ENCODE data around the gene TSPAN31. TPM values are rescaled to one million over a fixed set of nuclear protein-coding genes. Genes with fewer than 3 reads are reported as not detected.
"Not testable (repeated sequence)": the region's sequence is repeated elsewhere in the genome, so short reads cannot be mapped to it uniquely, and the experiment has no call there.

The TSPAN31 gene
- total RNA-seq, 1 experiment from 2014 or later: 42.7 TPM

DNA sequence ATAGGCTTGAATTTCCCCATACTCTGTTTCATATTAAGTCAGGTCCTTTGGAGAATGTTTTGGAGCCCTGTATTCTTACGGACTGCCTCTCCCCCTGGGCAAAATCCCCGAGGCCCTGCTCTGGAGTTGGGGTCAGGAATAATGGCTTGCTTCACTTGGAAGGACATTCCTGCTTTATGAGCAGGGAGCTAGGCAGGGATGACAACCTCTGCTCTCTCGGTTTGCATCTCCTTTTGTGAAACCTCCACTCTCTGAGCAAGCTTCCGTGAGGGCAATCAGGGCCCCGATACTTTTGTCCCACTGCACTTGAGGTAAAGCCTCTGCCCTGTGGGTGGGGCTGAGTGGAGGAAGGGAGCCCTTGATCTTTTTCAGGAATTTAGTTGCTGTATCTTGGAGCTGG is 31.6 kb upstream of the TSPAN31 start:
- Histone ChIP-seq H3K9ac (ENCODE audit: low read length) (no peak overlapping the region), H3K36me3 (ENCODE audit: insufficient read depth, low read length) (peaks cover 24% of the 10 kb centered on the region), H3K4me1 (ENCODE audit: low read length) (peaks cover 33% of the 10 kb centered on the region), H2AFZ (ENCODE audit: low read length) (no peak overlapping the region), H3K79me2 (ENCODE audit: low read length) (0 out of 2 replicates have a peak, but pooled peaks cover 2% of the 10 kb centered on the region), H3K27me3 (ENCODE audit: low read length) (no peaks in the 10 kb centered on the region), H3K9me3 (ENCODE audit: low read length) (no peaks in the 10 kb centered on the region), H3K4me2 (ENCODE audit: low read depth, low read length, poor library complexity, severe bottlenecking) (no peak overlapping the region), H3K9me2 (replicated peaks; ENCODE audit: insufficient read depth, low read length) (no peaks in the 10 kb centered on the region), H3K27ac (ENCODE audit: low read length) (no peak overlapping the region), H3K4me3 (ENCODE audit: low read length) (no peak overlapping the region), H4K20me1 (ENCODE audit: insufficient read depth, low read depth, low read length) (no peaks in the 10 kb centered on the region)
- no peak for DNase-seq

GRCh38 chr12:57715036-57715748 is 29.6 kb upstream of the TSPAN31 start:
- not testable (repeated sequence) for H3K27me3 ChIP-seq (ENCODE audit: low read length); H3K9me3 ChIP-seq (ENCODE audit: low read length); H4K20me1 ChIP-seq (ENCODE audit: insufficient read depth, low read depth, low read length); H3K9me2 ChIP-seq (replicated peaks; ENCODE audit: insufficient read depth, low read length); H2AFZ ChIP-seq (ENCODE audit: low read length); H3K4me2 ChIP-seq (ENCODE audit: low read depth, low read length, poor library complexity, severe bottlenecking); H3K9ac ChIP-seq (ENCODE audit: low read length); H3K79me2 ChIP-seq (ENCODE audit: low read length); H3K4me3 ChIP-seq (ENCODE audit: low read length)
- Histone ChIP-seq H3K27ac (ENCODE audit: low read length) (peak overlapping the region; percentile 65; the same call in 1 of the 2 replicates), H3K4me1 (ENCODE audit: low read length) (peaks cover 15% of the 10 kb centered on the region), H3K36me3 (ENCODE audit: insufficient read depth, low read length) (peaks cover 32% of the 10 kb centered on the region)
- DNase-seq: peak; percentile 68

GRCh38 chr12:57715786-57716185 is 29.1 kb upstream of the TSPAN31 start:
- Histone ChIP-seq H3K27ac (ENCODE audit: low read length) (peak overlapping the region; percentile 65; the same call in 1 of the 2 replicates), H3K9ac (ENCODE audit: low read length) (no peak overlapping the region), H3K9me2 (replicated peaks; ENCODE audit: insufficient read depth, low read length) (no peaks in the 10 kb centered on the region), H3K4me1 (ENCODE audit: low read length) (peaks cover 10% of the 10 kb centered on the region), H3K9me3 (ENCODE audit: low read length) (no peaks in the 10 kb centered on the region), H3K79me2 (ENCODE audit: low read length) (0 out of 2 replicates have a peak, but pooled peaks cover 2% of the 10 kb centered on the region), H3K27me3 (ENCODE audit: low read length) (no peaks in the 10 kb centered on the region), H4K20me1 (ENCODE audit: insufficient read depth, low read depth, low read length) (no peaks in the 10 kb centered on the region), H2AFZ (ENCODE audit: low read length) (no peak overlapping the region), H3K36me3 (ENCODE audit: insufficient read depth, low read length) (peaks cover 32% of the 10 kb centered on the region), H3K4me2 (ENCODE audit: low read depth, low read length, poor library complexity, severe bottlenecking) (no peak overlapping the region), H3K4me3 (ENCODE audit: low read length) (no peak overlapping the region)
- no peak for DNase-seq

DNA sequence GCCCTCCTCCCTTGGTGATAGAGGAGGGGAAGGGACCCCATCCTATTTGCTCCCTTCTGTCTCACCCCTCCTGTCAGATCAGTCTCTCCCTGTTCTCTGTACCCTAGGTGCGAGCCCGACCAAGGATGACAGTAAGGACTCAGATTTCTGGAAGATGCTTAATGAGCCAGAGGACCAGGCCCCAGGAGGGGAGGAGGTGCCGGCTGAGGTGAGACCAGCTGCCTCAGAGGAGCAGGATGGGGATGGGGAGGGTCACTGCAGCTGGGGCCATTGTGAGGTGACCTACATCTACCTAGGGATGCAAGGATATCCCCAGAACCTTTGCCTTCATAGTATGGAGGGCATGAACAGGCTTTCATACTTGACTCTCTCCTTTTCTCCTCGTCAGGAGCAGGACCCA is 28.5 kb upstream of the TSPAN31 start:
- Histone ChIP-seq H3K9me2 (replicated peaks; ENCODE audit: insufficient read depth, low read length) (no peaks in the 10 kb centered on the region), H3K4me2 (ENCODE audit: low read depth, low read length, poor library complexity, severe bottlenecking) (no peak overlapping the region), H3K27me3 (ENCODE audit: low read length) (no peaks in the 10 kb centered on the region), H3K9me3 (ENCODE audit: low read length) (no peaks in the 10 kb centered on the region), H3K27ac (ENCODE audit: low read length) (no peak overlapping the region), H3K79me2 (ENCODE audit: low read length) (0 out of 2 replicates have a peak, but pooled peaks cover 2% of the 10 kb centered on the region), H3K4me3 (ENCODE audit: low read length) (no peak overlapping the region), H4K20me1 (ENCODE audit: insufficient read depth, low read depth, low read length) (no peaks in the 10 kb centered on the region), H2AFZ (ENCODE audit: low read length) (no peak overlapping the region), H3K36me3 (ENCODE audit: insufficient read depth, low read length) (peaks cover 32% of the 10 kb centered on the region), H3K4me1 (ENCODE audit: low read length) (peaks cover 10% of the 10 kb centered on the region), H3K9ac (ENCODE audit: low read length) (no peak overlapping the region)
- no peak for DNase-seq

DNA sequence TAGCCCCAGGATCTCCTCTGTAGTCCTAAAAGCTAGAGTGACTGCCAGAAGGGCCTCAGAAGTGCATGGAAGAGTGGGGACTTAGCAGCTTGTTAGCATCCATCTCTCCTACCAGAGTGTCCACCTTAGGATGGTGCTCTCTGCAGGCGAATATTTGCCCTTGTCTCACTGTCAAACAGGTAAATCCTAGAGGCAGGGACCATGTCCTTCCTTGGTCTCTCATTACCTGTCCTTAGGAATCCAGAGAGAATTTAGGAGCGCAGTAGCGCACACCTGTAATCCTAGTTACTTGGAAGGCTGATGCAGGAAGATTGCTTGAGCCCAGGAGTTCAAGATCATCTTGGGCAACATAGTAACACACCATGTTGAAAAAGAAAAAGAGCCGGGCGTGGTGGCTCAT is 27.7 kb upstream of the TSPAN31 start:
- Histone ChIP-seq H3K9me2 (replicated peaks; ENCODE audit: insufficient read depth, low read length) (no peaks in the 10 kb centered on the region), H4K20me1 (ENCODE audit: insufficient read depth, low read depth, low read length) (no peaks in the 10 kb centered on the region), H3K9ac (ENCODE audit: low read length) (no peak overlapping the region), H3K9me3 (ENCODE audit: low read length) (no peaks in the 10 kb centered on the region), H3K4me2 (ENCODE audit: low read depth, low read length, poor library complexity, severe bottlenecking) (no peak overlapping the region), H3K4me1 (ENCODE audit: low read length) (peaks cover 10% of the 10 kb centered on the region), H2AFZ (ENCODE audit: low read length) (no peak overlapping the region), H3K4me3 (ENCODE audit: low read length) (no peak overlapping the region), H3K36me3 (ENCODE audit: insufficient read depth, low read length) (peaks cover 28% of the 10 kb centered on the region), H3K79me2 (ENCODE audit: low read length) (no peaks in the 10 kb centered on the region), H3K27me3 (ENCODE audit: low read length) (no peaks in the 10 kb centered on the region), H3K27ac (ENCODE audit: low read length) (no peak overlapping the region)
- no peak for DNase-seq

- H3K4me3 ChIP-seq (ENCODE audit: low read length): no peak overlapping the region
- H3K36me3 ChIP-seq (ENCODE audit: insufficient read depth, low read length): peaks cover 28% of the 10 kb centered on the region
- no peak overlapping the region for H2AFZ ChIP-seq (ENCODE audit: low read length)
- H3K79me2 ChIP-seq (ENCODE audit: low read length): no peaks in the 10 kb centered on the region
- peaks cover 10% of the 10 kb centered on the region for H3K4me1 ChIP-seq (ENCODE audit: low read length)
- no peaks in the 10 kb centered on the region for H3K9me3 ChIP-seq (ENCODE audit: low read length)
- H3K9me2 ChIP-seq (replicated peaks; ENCODE audit: insufficient read depth, low read length): no peaks in the 10 kb centered on the region
- no peak overlapping the region for H3K9ac ChIP-seq (ENCODE audit: low read length)
- no peak overlapping the region for H3K4me2 ChIP-seq (ENCODE audit: low read depth, low read length, poor library complexity, severe bottlenecking)
- no peak for DNase-seq
- no peaks in the 10 kb centered on the region for H4K20me1 ChIP-seq (ENCODE audit: insufficient read depth, low read depth, low read length)
- H3K27me3 ChIP-seq (ENCODE audit: low read length): no peaks in the 10 kb centered on the region
- H3K27ac ChIP-seq (ENCODE audit: low read length): no peak overlapping the region
Observed at GRCh38 chr12:57717846-57718640, 26.8 kb upstream of the TSPAN31 start.

- Histone ChIP-seq H3K4me2 (ENCODE audit: low read depth, low read length, poor library complexity, severe bottlenecking) (no peak overlapping the region), H3K27me3 (ENCODE audit: low read length) (no peaks in the 10 kb centered on the region), H3K27ac (ENCODE audit: low read length) (no peak overlapping the region), H4K20me1 (ENCODE audit: insufficient read depth, low read depth, low read length) (no peaks in the 10 kb centered on the region), H3K9me2 (replicated peaks; ENCODE audit: insufficient read depth, low read length) (no peaks in the 10 kb centered on the region), H3K4me1 (ENCODE audit: low read length) (peaks cover 10% of the 10 kb centered on the region), H2AFZ (ENCODE audit: low read length) (no peak overlapping the region), H3K36me3 (ENCODE audit: insufficient read depth, low read length) (peaks cover 28% of the 10 kb centered on the region), H3K9ac (ENCODE audit: low read length) (no peak overlapping the region), H3K9me3 (ENCODE audit: low read length) (no peaks in the 10 kb centered on the region), H3K4me3 (ENCODE audit: low read length) (no peak overlapping the region), H3K79me2 (ENCODE audit: low read length) (no peaks in the 10 kb centered on the region)
- DNase-seq: no peak
Observed at GRCh38 chr12:57718641-57719528, 26.0 kb upstream of the TSPAN31 start.

Measured in Karpas-422 (cell line).